Mammary epithelial cell (primary cell): ENCODE measurements around the gene NOC4L.

Experiments
- EZH2 ChIP-seq: IDR thresholded peaks from 2 replicates; pipeline ENCODE4 v1.6.1; 2012; ENCODE audit warnings: low read length, inconsistent platforms, borderline replicate concordance
- TF ChIP-seq, protein P1 (sequence below), 2 donors: IDR thresholded peaks in 1 of 2; conservative IDR thresholded peaks in 1 of 2; 2 replicates each; pipeline ENCODE4 v1.5.1; 2011 to 2012; ENCODE audit warnings: inconsistent platforms in 2 of 2, low read length in 2 of 2, mild to moderate bottlenecking in 2 of 2, control low read depth in 1 of 2, low read depth in 1 of 2; ENCODE audit not compliant: insufficient read depth in 1 of 2; ENCODE audit errors: extremely low read depth in 1 of 2

- TF ChIP-seq, protein P1, sequence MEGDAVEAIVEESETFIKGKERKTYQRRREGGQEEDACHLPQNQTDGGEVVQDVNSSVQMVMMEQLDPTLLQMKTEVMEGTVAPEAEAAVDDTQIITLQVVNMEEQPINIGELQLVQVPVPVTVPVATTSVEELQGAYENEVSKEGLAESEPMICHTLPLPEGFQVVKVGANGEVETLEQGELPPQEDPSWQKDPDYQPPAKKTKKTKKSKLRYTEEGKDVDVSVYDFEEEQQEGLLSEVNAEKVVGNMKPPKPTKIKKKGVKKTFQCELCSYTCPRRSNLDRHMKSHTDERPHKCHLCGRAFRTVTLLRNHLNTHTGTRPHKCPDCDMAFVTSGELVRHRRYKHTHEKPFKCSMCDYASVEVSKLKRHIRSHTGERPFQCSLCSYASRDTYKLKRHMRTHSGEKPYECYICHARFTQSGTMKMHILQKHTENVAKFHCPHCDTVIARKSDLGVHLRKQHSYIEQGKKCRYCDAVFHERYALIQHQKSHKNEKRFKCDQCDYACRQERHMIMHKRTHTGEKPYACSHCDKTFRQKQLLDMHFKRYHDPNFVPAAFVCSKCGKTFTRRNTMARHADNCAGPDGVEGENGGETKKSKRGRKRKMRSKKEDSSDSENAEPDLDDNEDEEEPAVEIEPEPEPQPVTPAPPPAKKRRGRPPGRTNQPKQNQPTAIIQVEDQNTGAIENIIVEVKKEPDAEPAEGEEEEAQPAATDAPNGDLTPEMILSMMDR (conservative IDR thresholded peaks at IDR 0.05 in 1 of 2, IDR thresholded peaks at IDR 0.05 in 1 of 2; ENCODE audit: extremely low read depth in 1 of 2, insufficient read depth in 1 of 2, low read depth in 1 of 2, low read length in 2 of 2): no peak
- TF ChIP-seq EZH2: no peak
Measured at GRCh38 chr12:132144115-132144809, at the start of gene NOC4L, which contains the start of gene DDX51.
